NCI-H1436 treated with DMSO at 0.1 percent for 48 hours (cell line): Measurements from ENCODE around the gene AOC2.

Experiments
- DNase-seq: peaks from one replicate; lab custom pipeline; 2025; lab: John Stamatoyannopoulos, UW

Gene AOC2

GRCh38 chr17:42844271-42844670 lies at the start of gene AOC2:
TSS of gene AOC2 (plus strand) at chr17:42844580. CDS start at chr17:42844627, 47 bp downstream.
- no peak for DNase-seq

GRCh38 chr17:42795061-42795460 lies 49.3 kb upstream of the AOC2 start:
- DNase-seq: no peak

DNA sequence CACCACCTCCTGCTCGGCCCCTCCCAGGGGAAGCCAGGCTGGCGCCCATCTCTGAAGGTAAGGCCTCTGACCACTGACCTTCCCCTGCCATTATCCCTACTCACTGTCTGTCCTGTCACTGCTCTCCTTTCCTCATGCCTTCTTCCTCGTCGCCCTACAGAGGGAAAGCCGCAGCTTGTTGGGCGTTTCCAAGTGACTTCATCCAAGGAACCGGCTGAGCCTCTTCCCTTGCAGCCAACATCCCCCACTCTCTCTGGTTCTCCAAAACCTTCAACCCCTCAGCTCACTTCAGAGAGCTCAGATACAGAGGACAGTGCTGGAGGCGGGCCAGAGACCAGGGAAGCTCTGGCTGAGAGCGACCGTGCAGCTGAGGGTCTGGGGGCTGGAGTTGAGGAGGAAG lies 48.9 kb upstream of the AOC2 start:
- no peak for DNase-seq

- DNase-seq: no peak
These were observed 48.2 kb upstream of the AOC2 start for GRCh38 chr17:42796066-42796758.

DNA sequence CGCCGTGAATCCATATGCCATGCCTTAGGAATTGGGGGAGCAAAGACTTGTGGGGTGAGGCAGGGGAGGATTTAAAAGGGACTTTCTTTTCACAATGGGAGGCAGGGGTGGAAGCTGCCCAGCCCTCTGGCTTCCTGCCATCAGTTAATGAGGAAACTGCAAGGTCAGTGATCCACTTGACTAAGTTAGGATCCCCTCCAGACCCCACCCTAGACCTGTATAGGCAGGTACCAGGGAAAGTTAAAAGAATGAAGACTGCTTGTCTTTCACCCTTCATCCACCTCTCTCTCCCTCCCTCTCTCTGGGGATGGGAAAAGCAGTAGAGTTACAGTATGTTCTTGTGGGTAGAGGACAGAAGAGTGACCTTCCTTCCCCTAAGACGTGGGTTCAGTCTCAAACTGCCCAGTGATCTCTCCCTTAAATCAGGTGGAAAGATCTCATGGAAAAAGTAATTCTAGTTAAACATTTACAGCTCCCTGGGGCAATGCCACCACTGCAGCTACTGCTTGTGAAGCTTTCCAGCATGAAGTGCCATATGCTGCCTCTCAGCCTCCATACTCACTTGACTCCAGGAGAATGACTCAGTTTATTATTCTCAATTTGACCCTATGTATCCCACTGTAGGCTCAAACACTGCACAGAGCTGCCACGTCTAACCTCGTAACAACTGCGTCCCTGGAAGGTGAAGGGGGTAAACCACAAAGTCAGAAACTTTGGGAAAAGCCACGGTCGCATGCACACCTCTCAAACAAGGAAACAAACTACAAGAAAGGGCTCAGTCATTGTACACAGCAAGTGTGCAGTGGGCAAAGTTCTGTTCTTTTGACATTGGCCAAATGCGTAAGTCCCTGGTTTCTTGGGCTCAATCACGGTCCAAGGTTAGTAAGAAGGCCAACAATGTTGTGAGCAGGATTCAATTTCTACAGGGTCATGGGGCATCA lies 47.0 kb upstream of the AOC2 start:
- DNase-seq: no peak

GRCh38 chr17:42798011-42798382 lies 46.4 kb upstream of the AOC2 start:
- DNase-seq: no peak

- no peak for DNase-seq
These were observed 45.7 kb upstream of the AOC2 start, which contains the start of the genes CNTD1 and COA3 for GRCh38 chr17:42798383-42799380. TSS of gene CNTD1 (plus strand) at chr17:42798861. CDS start at chr17:42799068, 207 bp downstream. TSS of gene COA3 (minus strand) at chr17:42798704. CDS start at chr17:42798681, 23 bp downstream.

DNA sequence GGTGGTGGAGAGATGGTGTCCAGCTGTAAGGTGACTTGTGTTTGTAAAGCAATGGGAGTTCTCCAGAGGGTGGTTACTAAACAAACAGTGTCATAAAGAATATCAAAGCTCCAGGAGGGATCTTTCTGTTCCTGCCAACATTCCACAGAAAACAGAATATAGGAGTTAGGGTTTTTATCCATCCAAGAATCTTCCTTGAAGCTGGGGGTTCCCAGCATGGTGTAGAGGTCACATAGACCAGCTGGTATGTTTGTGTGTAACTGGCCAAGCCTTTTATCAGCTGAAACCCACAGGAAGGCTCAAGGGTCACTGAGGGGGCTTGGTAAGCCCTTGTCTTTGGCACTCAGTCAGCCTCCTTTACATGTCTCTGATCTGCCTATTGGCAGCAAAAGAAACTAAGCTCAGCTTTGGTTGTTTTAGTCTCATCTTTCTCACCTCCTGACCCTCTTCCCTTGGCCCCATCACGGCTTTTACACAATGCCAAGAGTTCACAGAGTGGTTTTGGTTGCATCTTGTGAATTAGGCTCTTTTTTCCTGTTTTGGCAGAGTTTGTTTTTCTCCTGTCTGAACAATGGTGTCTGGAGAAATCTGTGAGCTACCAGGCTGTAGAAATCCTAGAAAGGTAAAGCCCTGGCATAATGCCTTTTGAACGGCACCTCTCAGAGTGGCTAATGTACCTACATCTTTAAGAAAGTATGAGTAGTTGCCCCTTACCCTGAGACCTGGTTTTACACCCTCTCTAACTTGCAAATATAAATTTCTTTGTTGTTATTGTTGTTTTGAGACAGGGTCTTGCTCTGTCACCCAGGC lies 41.1 kb upstream of the AOC2 start:
- no peak for DNase-seq

DNA sequence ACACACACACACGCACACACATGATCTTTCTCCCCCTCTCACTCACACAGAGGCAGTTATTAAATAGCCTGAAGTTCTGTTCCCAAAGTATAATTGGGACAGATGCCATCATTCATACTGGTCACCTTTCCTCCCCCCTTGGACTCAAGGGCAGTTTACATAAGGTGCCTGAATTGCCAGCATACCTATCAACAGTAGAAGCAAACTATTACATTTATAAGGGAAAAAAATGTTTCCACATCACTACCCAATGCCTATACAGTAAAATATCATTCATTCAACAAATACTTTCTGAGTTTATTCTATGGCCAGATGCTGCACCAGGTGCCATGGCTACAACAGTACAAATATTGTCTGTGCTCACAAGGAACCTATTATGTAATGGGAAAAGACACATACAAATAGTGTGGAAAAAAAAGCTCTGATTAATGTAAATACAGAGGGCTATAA lies 39.4 kb upstream of the AOC2 start:
- DNase-seq: no peak

- DNase-seq: no peak
These were observed 38.1 kb upstream of the AOC2 start for GRCh38 chr17:42806249-42806648.

DNA sequence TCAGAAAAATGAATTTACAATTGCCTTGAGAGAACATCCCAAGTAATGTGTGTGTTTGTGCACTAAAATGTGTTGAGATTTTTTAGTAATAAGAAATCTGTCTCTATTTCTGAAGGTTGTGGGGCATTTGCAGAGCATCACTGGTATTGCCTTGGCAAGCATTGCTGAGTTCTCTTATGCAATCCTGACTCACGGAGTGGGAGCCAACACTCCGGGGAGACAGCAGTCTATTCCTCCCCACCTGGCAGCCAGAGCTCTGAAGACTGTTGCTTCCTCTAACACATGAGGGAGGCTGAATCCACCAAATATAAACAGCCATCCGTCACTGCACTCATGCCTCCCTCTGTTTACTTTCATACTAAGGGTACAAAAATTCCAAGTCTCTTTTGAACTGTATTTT lies 35.1 kb upstream of the AOC2 start:
- no peak for DNase-seq

DNA sequence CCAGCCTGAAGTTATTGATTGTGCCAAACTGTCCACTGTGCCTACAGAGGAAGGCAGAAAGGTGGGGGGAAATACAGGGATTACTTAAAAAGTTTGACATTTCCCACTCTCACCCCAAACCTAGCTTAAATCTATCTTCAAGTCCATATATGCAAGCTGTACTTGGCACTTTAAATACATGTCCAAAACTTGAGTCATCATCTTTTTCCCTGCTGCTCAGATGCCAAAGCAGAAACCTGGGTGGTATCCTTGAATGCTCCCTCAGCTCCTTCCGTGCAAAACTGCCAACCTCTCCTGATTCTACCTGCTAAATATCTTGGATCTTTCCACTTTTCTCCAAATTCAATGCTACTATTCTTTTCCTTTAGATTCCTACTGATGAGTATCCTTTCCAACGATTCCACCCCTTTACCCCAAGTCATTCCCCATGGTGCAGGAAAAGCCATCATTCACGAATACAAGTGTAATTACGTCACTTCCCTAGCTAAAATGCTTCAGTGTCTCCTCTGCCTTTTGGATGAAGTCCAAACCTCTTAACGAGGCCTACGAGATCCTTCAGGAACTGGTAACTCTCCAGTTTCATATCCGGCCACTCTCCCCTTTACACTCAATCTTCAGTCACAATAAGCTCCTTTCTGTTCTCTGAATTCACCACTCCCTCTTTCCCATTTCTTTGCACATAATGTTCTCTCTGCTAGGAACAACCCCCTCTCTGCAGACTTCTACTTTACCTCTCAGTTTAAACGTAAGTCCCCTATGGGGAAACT lies 29.6 kb upstream of the AOC2 start:
- no peak for DNase-seq

DNA sequence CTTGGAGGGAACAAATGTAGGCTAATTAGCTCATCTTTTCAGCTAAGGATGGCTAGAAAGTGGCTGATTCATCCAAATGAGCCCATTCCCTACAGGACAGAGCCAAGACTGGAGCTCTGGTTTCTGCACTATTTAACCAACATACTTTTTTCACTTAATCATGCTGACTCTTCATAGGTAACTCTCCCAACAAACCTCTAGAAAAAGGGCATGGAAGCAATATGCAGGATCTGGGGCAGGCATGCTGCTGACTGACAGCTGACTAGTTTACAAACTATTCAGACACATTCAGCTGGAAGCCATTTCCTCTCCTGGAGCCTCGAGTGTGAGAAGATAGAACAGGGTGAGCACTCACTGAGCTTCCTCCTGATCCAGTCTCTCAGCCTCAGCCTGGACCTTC lies 26.5 kb upstream of the AOC2 start:
- no peak for DNase-seq

DNA sequence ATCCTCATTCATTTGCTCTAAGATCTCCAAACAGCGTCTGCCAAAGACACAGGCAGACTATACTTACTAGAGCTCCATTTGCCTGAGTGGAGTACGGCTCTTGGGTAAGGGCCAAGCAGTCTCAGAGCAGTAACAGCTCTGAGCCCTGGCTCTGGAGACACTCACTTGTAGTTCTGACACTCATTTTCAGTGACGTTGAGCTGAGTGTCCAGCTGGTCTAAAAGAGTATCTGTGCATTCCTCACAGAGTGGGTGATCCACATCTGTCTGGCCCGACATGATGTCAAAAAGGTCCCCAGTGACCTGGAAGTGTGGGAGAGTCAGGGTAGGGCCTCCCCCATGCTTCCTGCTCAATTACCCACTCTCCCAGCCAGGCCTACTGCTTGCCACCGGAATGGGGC lies 26.0 kb upstream of the AOC2 start:
- DNase-seq: no peak

DNA sequence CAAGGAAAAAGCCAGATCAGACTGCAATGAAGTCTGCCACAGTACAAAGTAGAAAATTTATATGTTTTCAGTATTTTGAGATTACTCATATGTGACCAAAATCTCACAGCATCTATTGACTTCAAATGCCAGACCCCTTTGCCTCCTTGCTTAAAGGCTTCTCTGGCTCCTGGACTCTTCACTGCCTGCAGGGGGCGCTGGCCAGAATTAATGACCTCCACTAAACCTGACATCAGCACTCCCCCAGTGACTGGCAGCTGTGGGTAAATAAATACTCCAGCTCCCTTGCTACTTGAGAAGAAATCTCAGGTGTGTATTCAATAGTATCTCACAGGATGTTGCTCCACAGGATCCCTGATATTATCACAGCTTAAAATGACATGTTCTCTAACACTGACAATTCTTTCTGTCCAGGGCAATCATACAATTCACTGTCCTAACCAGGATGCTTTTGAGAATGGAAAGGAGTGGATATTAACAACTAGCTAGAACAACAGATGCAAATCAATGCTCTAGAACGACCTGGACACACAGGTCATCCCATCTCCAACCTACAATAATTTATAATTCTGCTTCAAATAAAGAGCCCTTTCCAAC lies 24.3 kb upstream of the AOC2 start:
- peak; percentile 16 for DNase-seq

GRCh38 chr17:42821176-42821575 lies 23.2 kb upstream of the AOC2 start:
- DNase-seq: no peak

- no peak for DNase-seq
These were observed 16.9 kb upstream of the AOC2 start for GRCh38 chr17:42827472-42827871.

DNA sequence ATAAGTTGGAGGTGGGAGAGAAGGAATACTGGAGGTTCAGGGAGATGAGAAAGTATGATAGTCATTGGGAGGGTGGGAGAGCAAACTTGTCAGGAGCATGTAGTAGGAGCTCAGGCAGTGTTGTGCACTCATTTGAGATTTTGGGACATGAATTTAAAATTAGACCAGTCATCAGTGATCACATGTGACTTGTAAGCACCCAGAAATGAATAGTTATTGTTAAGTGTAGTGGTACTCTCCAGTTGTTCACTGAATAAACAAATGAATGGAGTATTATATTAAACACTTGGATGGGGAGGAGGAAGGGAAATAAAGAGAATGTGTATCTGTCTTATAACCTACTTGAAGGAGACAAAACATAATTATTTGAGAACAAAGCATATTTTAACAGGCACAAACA lies 13.4 kb upstream of the AOC2 start:
- no peak for DNase-seq

GRCh38 chr17:42832213-42832933 lies 12.0 kb upstream of the AOC2 start:
- no peak for DNase-seq
